ENCODE results near the gene SPTBN2.

Gene SPTBN2

DNA sequence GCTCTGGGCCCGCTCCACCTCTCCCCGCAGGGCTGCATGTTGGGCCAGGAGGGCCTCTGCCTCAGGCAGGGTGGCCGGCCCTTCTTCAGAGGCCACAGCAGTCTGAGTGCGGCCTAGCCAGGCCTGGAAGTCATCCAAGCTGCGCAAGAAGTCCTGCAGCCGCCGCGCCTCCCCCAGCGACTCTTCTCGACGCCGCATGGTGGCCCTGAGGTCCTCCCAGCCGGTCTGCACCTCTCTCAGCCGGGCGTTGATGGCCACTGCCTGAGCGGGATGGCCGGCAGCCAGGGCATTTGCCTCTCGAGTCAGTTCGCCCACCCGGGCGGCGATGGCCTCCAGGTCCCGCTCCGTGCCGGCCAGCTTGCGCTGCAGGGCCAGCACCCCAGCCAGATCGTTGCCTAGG lies 28.3 kb downstream of the SPTBN2 start:
- no peak for FAIRE-seq

DNA sequence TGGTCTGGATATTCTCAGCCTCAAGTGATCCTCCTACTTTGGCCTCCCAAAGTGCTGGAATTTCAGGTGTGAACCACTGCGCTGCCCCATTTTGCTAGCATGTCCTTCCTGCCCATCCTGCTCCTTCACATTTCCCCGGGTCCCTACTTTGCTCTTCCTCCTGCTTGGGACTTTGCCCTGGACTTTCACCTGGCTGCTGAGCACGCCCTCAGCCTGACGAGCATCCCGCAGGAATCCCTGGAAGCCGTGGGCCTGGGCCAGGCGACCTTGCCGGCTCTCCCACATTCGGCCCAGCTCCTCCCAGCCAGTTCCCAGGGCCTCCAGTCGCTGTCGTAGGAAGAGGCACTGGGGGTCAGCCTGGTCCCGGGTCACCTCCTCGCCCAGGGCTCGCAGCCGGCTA lies 28.7 kb downstream of the SPTBN2 start:
- FAIRE-seq, result no peak

DNA sequence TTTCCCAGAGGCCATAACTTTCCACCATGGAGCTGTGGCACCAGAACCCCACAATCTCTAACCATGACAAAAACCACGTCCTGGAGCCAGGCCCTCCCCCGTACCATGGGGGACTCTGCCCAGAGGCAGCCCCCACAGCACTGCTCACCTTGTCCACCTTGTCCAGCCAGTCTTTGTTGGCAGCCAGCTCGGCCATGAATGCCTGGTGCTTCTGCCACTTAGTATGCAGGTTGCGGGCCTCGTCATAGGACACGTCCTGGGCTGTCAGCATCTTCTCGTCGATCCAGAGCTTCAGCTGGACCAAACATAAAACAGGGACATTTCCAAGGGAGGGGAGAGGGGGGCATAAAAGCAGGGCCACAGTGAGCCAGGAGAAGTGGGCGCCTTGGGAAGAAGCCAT lies 30.5 kb downstream of the SPTBN2 start:
- no peak for FAIRE-seq

DNA sequence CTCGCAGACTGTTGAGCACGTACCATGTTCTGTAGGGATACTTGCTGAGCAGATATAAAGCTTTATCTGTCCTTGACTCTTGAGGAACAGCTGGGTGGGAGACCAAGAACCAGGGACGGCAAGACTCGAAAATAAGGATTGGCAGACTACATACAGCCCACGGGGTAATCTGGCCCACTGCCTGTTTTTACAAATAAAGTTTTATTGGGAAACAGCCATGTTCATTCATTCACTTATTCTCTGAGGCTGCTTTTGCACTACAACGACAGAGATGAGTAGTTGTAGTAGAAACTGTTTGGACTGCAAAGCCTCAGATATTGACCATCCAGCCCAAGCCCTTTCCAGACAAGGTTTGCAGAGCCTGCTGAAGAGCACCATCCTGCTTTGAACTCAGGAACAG lies 31.0 kb downstream of the SPTBN2 start:
- FAIRE-seq, result no peak

DNA sequence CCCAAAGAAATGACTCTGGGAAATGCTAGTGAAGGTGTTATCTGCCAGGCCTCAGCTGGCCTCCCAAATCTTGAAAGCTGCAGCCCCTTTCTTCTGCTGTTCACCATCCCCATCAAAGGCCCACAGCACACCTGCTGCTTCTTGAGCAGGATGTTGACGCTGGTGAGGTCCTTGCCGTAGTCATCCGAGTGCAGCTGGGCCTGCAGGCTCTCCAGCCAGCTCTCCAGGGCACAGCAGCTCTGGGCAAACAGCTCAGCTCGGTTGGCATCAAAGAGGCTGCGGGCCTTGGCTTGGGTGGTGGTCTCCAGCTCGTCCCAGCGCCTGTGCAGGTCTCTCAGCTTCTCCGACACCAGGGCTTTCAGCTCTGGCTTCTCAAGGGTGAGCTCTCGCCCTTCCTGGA lies 32.9 kb downstream of the SPTBN2 start:
- no peak for FAIRE-seq

DNA sequence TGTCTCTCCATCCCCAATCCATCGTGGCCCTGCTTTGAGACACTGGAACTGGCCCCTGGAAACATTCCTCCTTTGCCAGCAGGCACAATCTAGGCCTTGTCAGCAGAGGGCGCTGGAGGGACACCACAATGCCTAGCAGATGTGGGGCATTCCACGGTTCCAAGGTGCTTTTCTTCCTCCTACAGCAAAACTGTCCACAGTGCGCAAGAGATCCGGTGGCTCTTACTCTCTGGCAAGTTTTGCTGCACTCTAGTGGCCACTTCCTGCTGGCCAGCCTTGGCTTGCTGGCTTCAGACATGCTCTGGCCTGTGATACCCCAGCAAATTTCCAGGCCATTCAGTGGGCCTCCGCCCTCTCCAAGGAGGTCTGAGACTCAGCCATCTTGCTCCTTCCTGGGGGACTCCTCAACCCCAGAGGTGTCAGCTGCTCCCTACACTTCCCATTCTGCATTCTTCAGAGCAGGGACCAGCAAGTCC lies 34.2 kb downstream of the SPTBN2 start:
- peak; percentile 94 for FAIRE-seq

DNA sequence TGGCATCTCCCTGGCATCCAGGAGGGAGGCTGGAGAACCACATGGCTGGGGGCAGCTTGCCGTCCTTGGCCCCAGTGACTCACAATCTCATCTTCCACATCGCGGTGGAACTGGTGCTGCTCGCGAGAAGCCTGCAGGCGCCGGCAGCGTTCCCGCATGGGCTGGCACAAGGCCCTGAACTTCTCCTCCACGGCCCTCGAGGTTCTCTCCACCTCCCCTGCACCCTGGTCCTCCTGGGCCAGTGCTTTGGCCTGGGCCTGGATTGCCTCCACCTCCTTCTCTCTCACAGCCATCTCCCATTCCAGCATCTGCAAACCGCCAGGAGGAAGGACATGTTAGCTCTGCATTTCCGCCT lies 35.0 kb downstream of the SPTBN2 start:
- FAIRE-seq, result no peak

DNA sequence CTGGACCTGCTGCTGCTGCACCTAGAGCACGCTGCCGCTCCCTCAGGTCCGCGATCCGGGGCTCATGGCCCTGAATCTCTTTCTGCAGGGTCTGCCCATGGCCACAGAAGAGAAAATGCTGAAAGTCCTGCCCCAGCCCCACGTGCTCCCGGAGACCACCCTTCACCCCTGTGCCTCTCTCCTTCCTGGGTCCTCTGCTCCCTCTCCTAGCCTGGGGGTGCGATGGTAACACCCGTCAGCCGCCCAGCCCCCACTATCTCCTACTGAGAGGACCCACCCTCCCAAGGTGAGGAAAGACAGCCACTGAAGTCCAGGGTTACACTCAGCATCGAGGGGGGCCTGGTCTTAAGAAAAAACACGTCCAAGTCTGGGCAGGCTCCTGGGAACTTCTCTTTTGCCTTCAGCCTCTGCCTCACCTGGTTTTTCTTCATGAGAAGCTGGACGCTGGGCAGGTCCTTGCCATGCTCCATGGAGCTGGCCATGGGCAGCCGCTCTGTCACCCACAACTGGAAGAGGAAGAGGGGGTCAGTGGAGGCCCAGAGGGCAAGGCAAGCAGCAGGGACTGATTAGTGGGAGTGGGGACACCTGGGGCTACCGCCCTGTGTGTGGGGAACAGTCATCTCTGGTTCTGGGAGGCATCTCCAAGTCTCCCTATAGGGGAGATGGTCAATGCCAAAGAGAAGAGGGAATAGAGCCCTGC lies 35.5 kb downstream of the SPTBN2 start:
- FAIRE-seq, result no peak

DNA sequence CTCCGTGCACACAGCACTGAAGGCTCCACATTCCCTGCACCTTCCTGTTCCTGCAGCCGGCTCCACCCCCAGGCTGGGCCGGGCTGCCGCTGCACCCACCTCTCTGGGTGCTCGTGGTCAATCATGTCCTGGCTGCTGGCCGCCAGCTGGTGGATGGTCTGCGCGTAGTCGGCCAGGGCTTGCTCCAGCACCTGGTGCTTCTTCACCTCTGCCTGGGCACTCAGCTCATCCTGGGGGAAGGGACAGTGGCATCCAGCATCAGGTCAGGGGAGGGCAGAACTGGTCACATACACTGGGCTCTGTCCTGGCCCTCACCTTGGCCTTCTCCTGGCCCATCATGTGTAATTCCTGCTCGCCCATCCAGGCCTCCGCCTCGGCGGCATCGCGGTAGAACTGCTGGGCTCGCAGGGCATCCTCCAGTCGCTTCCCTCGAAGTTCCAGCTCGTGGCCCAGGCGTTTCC lies 36.1 kb downstream of the SPTBN2 start:
- FAIRE-seq, result no peak

DNA sequence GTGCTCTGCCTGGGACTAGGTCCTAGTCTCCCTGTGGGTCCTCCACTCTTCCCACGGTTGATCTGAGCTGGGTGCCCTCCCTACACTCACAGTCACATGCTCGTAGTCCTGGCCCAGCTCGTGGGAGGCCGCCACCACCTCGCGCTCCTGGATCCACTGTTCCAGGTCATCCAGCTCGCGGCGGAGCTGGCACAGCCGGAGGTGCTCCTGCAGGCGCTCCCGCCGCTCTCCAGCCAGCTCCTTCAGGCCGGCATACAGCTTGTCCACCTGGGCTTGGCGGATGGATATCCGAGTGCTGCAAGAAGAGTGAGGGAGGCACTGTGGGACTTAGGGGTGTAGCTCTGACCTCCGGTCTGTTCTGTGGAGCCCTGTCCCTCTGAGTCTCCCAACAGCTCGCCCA lies 36.6 kb downstream of the SPTBN2 start:
- FAIRE-seq, result no peak

DNA sequence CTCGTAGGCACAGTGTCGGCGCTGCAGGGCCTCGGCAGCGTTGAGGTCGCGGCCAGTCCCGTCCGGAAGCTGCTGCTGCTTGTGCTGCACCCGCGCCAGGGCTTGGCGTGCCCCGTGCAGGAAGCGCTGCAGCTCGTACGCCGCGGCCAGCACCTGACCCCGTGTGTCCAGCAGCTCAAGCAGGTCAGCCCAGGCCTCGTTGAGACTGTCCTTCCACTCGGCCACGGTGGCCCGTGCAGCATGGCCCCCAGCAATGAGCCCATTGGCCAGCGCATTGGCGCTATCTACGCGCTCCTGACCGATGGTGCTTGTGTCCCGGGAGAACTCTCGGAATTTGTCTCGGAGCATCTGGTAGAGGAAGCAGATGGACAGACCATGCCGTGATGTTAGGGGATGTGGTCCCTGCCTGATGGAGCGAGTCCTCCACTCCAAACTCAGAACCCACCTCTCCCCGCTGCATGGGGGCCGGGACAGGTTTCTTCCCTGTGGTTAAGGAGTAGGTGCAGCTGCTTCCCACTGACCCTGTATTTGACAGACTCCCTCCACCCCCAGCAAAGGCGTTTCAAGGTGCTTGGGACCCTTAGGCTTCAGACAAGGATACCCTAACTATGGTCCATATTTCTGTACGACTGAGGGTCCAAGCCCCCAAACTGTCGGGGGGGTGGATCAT lies 37.6 kb downstream of the SPTBN2 start:
- FAIRE-seq, result no peak

DNA sequence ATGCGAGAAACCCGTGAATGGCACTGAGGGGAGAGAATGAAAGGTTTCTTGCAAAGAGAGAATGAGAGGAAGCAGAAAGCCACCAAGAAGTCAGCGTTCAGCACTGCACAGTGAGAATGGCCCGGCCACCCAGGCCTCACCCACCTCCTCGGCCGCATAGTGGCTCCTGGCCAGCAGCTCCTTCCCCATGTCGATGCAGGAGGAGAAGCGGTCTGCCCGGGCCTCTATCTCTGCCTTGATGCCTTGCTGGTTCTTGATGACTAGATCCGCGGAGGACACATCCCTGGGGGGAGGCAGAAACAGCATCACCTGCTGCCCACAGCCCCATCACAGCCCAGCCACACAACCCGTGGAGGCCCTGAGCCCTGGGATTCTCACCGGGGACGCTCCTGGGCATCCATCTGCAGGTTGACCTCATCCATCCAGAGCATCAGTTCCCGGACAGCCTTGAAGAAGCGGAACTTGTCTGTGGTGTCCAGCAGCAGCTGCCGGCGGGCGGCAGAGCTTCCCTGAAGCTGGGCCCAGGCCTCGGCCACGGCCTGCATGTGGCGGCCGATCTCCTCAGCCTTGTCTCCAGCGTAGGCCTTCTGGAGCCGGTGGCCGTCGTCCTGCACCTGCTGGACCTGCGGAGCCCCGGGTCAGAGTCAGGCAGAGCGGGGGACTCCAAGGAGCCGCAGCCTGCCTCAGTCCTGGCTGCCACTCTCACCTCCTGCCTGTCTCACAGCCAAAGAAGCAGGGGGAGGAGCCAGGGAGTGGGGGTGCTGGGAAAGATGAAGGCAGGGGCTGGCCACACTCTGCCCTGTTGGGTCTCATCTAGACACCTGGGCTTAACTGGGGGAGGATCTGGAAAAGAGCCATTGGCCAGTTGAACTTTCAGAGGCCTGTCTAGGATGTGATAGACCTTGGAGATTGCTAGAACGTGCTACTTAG lies 39.1 kb downstream of the SPTBN2 start:
- FAIRE-seq, result no peak

DNA sequence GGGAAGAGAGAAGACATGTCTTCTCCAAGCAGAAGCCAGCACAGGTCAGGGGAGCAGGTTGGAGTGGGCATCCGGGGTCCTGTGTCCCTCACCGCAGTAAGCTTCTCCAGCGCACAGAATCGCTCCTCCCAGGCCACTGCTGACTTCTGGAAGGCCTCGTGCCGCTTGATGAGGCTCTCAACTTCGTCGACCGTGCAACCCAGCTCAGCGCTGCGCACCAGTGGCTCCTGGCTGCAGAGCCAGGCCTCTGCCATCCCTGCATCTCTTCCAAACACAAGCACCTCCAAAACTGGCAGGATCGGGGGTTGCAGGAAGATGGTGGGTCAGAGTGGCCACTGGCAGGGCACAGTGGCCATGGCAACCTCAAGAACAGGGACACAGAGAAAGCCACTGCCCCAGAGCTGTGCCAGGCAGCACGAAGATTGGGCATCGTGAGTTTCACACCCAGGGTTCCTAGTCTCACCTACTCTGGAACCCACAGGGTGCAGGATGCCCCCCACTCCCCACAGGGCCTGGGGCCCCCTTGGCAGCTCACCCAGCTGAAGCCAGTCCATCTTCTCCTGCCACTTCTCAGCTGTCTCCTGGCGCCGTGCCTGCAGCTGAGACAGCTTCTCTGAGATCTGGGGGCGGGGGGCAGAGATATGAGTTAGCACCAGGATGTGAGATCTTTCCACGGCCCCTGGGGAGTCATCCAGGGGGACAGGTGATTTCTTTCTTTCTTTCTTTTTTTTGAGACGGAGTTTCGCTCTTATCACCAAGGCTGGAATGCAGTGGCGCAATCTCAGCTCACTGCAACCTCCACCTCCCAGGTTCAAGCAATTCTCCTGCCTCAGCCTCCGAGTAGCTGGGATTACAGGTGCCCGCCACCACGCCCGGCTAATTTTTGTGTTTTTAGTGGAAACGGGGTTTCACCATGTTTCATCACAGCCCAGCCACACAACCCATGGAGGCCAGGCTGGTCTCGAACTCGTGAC lies 40.2 kb downstream of the SPTBN2 start:
- no peak for FAIRE-seq

DNA sequence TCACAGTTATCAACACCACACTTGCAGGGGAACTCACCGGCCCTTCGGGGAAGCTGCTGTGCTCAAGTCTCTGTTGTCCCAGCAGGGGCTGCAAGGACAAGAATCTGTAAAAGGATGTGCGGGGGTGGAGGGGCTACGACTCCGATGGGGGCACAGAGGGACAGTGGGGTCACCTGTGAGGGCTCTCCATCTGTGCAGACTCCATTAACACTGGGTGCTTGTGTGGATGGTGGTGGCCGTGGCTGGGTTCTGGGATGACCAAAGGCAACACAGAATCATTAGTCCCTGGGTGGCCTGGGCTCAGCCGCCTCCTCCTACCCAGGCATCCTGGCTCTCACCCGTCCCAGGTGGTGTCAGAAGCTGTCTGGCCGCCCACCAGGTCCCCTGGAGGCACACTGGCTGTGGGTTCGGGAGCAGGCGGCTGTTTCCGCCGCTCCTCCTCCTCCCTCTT lies 41.2 kb downstream of the SPTBN2 start:
- no peak for FAIRE-seq

DNA sequence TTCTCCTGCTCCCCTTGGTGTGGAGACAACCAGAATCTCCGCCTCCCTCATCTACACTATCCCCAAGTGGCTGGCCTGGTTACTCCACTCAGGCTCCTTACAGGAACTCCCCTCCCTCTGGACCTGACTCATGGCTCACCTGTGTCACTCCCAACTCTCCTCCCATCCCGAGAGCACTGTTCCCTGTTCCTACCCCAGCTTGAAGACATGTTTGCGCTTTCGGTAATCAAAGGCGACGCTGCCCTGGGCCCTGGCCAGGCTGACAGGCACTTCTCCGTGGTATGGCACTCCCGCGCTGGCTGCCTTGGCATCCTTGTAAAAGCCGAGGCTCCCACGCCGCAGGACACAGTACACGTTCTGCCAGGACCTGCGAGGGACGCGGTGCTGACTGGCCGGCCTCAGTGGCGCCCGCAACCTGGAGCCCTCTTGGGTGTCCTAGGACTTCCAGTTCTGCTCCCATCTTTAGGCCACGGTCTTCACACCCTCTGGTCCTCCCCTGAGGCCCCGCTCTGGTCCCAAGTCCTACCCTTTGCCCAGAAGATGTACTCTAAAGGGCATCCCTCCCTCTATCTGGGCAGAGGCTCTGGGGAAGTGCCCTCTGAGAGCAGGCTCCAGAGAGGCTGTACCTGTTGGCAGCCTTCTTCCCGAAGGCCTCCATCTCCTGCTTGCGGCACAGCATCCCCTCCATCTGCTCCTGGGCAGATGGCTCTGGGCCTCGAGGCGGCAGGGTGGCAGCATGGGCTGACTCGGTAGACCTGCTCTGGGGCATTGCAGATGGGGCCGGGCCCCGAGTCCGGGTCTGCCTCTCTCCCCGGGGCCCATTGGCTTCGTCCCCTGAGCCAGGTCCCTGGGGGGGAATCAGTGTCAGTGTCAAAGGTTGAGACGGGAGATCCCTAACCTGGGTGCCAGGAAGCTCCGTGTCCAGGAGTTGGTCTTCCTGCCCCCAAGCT lies 41.9 kb downstream of the SPTBN2 start:
- no peak for FAIRE-seq

DNA sequence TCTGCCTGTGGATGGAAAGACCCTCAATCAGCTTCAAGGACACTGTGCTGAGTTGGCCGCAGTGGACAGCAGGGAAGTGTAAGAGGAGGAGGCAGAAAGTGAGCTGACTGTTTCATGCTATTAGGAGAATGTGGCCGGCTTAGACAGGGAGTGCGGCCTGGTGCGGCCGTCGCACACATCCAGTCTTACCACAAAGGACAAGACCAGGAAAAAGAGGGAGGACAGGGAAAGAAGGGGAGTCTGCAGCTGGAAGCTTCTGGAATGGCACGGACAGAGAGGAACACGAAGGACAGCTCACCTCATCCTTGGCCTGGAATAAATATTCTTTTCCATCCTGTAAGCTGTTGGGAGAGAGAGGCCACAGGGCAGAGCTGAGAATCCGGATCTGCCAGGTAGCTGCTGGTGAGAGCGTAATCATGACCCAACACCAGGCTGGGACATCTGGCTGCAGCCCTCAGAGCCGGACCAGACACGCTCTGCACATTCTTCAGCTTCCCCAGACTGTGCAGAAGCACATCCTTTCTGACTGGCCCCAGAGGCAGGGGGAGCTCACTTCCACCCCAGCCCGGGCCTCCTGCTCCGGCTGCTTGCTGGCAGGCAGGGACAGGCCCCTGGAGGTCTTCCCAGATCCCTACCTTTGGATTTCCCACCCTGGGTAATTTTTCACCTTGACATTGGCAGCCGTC lies 42.8 kb downstream of the SPTBN2 start:
- FAIRE-seq, result no peak

DNA sequence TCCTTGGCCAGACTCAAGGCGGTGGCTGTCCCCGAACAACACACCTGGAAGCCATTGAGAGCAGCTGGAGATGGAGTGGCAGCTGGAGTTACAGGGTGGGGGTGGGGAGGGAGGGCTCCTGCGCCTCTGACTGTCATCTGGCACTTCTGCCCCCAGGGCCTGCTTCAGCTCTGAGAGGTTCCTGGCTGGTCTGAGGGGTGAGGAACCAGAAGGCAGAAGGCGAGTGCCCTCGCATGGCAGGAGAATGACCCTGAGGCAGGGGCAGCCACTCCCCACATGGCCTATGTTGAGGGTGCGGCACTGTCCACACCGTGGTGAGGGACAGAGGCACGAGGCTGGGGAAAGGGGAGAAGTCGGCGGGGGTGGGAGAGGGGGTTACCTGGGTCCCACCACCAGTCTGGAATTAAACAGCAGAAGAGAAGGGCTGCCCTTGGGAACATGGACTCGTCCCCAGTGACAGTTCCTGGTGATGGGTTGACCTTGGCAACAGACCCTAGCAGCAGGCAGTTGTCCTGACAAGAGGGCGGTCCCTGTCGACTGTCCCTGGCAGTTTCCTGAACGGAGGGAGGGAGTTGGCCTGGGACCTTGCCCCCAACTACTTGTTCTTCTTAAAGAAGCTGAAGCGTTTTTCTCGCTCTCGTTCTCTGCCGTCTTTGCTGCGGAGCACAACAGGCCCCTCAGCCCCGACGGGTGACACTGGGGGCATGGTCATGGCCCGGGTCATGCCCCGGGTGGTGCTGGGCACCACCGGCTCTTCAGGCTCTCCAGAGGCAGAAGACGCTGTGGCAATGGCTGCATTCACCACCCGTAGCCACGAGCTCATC lies 43.5 kb downstream of the SPTBN2 start:
- no peak for FAIRE-seq

DNA sequence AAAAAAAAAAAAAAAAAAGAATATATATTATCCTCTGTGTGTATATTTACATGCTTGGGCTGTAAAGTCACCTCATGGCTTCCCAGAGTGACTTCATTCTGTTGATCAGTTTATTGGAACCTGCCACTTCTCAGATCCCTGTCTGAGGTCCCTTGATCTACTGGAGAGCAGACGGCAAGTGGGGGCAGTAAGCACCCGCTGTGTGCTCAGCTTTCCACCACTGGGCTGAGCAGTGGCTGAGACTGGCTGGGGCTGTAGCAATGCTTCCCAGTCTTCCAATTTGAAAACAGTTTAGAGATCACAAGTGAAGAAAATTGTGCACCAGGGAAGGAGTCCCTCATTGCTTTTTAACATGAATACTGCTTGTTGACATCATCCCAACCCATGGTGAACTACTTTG lies 44.4 kb downstream of the SPTBN2 start:
- FAIRE-seq, result no peak

DNA sequence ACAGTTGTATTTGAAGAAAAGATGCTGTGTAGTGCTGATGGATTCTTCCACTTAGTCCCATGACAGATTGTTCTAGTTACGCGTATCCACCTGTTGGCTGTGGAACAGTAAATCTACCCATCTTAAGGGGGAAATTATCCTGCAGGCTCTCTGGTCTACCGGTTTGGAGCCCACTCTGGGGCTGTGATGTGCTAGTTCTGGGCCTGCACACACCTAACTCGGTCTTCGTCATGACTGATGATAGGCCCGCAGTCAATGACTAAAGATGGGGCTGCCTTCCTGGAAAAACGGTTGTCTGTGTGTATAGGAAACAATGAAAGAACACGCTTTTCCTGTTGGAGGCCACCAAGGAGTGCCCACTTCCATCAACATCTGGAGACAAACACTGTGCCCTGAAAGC lies 45.1 kb downstream of the SPTBN2 start:
- FAIRE-seq, result no peak

All from TTC549 (cell line).